Loucy (cell line): ENCODE results near the gene BRK1.

ENCODE experiments used
- CTCF ChIP-seq: fragments of 200-600 bp; sonication (generic); conservative IDR thresholded peaks from 2 replicates; pipeline ENCODE4 v1.5.1; 2014; ENCODE audit warnings: mild to moderate bottlenecking, antibody characterized with exemption, low read length
- EZH2phosphoT487 ChIP-seq: fragments of 200-600 bp; IDR thresholded peaks from 2 replicates; pipeline ENCODE4 v1.6.1; 2018; ENCODE audit warnings: antibody characterized with exemption, mild to moderate bottlenecking, moderate library complexity, borderline replicate concordance

DNA sequence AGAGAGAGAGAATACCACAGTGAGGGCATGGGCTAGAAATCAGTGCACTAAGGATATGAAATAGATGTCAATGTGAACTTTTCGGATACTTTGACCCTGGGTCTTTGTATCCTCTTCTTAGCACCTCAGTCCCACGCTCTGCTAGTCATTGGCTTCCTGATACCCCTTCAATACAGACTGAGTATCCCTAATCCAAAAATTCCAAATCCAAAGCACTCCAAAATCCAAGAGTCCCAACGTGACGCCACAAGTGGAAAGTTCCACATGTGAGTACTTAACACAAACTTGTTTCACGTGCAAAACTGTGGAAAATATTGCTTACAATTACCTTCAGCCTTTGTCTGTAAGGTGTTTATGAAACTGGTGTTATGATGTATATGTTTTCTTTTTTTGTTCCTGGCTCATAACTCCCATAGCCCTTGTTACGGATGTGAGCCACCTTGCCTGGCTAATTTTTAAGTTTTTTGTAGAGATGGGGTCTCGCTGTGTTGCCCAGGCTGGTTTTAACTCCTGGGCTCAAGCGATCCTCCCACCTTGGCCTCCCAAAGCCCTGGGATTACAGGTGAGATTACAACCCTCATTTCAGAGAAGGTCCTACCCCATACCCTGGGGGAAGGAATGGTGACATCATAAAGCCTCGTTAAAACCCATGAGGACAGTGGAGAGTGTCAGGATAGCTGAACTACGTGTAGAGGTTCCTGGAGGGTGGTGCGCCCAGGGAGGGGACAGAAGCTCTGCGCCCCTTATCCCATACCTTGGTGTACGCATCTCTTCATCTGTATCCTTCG lies 39.1 kb downstream of the BRK1 start:
- TF ChIP-seq CTCF, result no peak
- TF ChIP-seq EZH2phosphoT487, result no peak
